Measurements from ENCODE around the gene KPNA6. TPM values are rescaled to one million over a fixed set of nuclear protein-coding genes. Genes with fewer than 3 reads are reported as not detected.

Gene KPNA6
- total RNA-seq, 2 experiments from 2014 or later: 59.6 to 82.8 TPM

- Mint-ChIP-seq H3K36me3 (peaks cover 21% of the 10 kb centered on the region), H3K4me3 (peak overlapping the region; percentile 87), H3K9me3 (ENCODE audit: low read depth) (no peaks in the 10 kb centered on the region), H3K27ac (peak overlapping the region; percentile 94), H3K4me1 (peaks cover 62% of the 10 kb centered on the region), H3K27me3 (no peaks in the 10 kb centered on the region)
- DNase-seq: peak; percentile 94
- ATAC-seq: peak; percentile 69
- CTCF ChIA-PET: interaction anchor here (1.0 to 3.9 kb wide), 14 partner anchors 12 to 198 kb away, joined by 3 to 18 read pairs (median 4); partner anchors contain the start of genes BSDC1, KPNA6, LCK and TXLNA
Measured at GRCh38 chr1:32201011-32201855, 93.4 kb downstream of the KPNA6 start.

- CTCF ChIA-PET: interaction anchor here (0.6 to 4.2 kb wide), 6 partner anchors 11 to 225 kb away, joined by 3 to 39 read pairs (median 4); partner anchors contain the start of genes EIF3I and TMEM234
- Mint-ChIP-seq H3K4me3 (peak overlapping the region; percentile 90), H3K36me3 (peaks cover 2% of the 10 kb centered on the region), H3K4me1 (peaks cover 37% of the 10 kb centered on the region), H3K27me3 (no peaks in the 10 kb centered on the region), H3K9me3 (ENCODE audit: low read depth) (no peaks in the 10 kb centered on the region), H3K27ac (no peak overlapping the region)
- DNase-seq (no peak), ATAC-seq (no peak)
Measured at GRCh38 chr1:32204943-32205361, 97.1 kb downstream of the KPNA6 start.

- H3K4me3 Mint-ChIP-seq: peak within 1 kb of the TSS; percentile 90
- peak; percentile 89 for DNase-seq
- no peaks in the 10 kb centered on the region for H3K9me3 Mint-ChIP-seq (ENCODE audit: low read depth)
- H3K27me3 Mint-ChIP-seq: no peaks in the 10 kb centered on the region
- H3K4me1 Mint-ChIP-seq: peaks cover 32% of the 10 kb centered on the region
- peak; percentile 82 for ATAC-seq
- CTCF ChIA-PET: interaction anchor here (0.6 to 4.2 kb wide), 9 partner anchors 9 to 226 kb away, joined by 3 to 39 read pairs (median 4); partner anchors contain the start of genes EIF3I, MARCKSL1 and TMEM234
- H3K27ac Mint-ChIP-seq: peak within 1 kb of the TSS; percentile 87
- peaks cover 2% of the 10 kb centered on the region for H3K36me3 Mint-ChIP-seq
Measured at GRCh38 chr1:32205401-32206370, 97.8 kb downstream of the KPNA6 start, which contains the start of gene IQCC. Gene IQCC, plus strand, starts transcription at chr1:32205671. Its CDS starts 11 bp downstream, at chr1:32205682.

GRCh38 chr1:32208469-32208868 is 100.6 kb downstream of the KPNA6 start:
- Mint-ChIP-seq H3K4me1 (peaks cover 15% of the 10 kb centered on the region), H3K27ac (no peak overlapping the region), H3K36me3 (no peaks in the 10 kb centered on the region), H3K4me3 (no peak overlapping the region), H3K9me3 (ENCODE audit: low read depth) (no peaks in the 10 kb centered on the region), H3K27me3 (no peaks in the 10 kb centered on the region)
- ATAC-seq (no peak), DNase-seq (no peak)
- CTCF ChIA-PET: interaction anchor here (1.6 kb wide), 1 partner anchor 205 kb away, joined by 3 read pairs; no protein-coding TSS in a partner anchor

GRCh38 chr1:32208891-32209328 is 101.1 kb downstream of the KPNA6 start, which contains the start of gene DCDC2B:
Gene DCDC2B, plus strand, starts transcription at chr1:32209089. Its CDS starts 5 bp downstream, at chr1:32209094.
- no peak for ATAC-seq
- CTCF ChIA-PET: interaction anchor here (1.0 to 1.6 kb wide), 2 partner anchors 142 to 204 kb away, joined by 3 read pairs; no protein-coding TSS in a partner anchor
- Mint-ChIP-seq H3K4me3 (no peak within 1 kb of the TSS), H3K27me3 (no peaks in the 10 kb centered on the region), H3K36me3 (no peaks in the 10 kb centered on the region), H3K4me1 (peaks cover 12% of the 10 kb centered on the region), H3K9me3 (ENCODE audit: low read depth) (no peaks in the 10 kb centered on the region), H3K27ac (no peak within 1 kb of the TSS)
- no peak for DNase-seq

GRCh38 chr1:32215629-32216480 is 108.0 kb downstream of the KPNA6 start:
- peaks cover 10% of the 10 kb centered on the region for H3K4me1 Mint-ChIP-seq
- peak overlapping the region; percentile 51 for H3K27ac Mint-ChIP-seq
- H3K27me3 Mint-ChIP-seq: no peaks in the 10 kb centered on the region
- peak; percentile 92 for ATAC-seq
- CTCF ChIA-PET: interaction anchor here (0.6 to 4.4 kb wide), 40 partner anchors 8 to 217 kb away, joined by 3 to 99 read pairs (median 5); partner anchors contain the start of genes BSDC1, CCDC28B, FAM167B and HDAC1
- H3K4me3 Mint-ChIP-seq: no peak overlapping the region
- DNase-seq: peak; percentile 71
- no peaks in the 10 kb centered on the region for H3K9me3 Mint-ChIP-seq (ENCODE audit: low read depth)
- H3K36me3 Mint-ChIP-seq: no peaks in the 10 kb centered on the region

- Mint-ChIP-seq H3K4me3 (no peak overlapping the region), H3K27me3 (no peaks in the 10 kb centered on the region), H3K9me3 (ENCODE audit: low read depth) (no peaks in the 10 kb centered on the region), H3K27ac (peak overlapping the region; percentile 51), H3K4me1 (peaks cover 17% of the 10 kb centered on the region), H3K36me3 (no peaks in the 10 kb centered on the region)
- no peak for ATAC-seq
- CTCF ChIA-PET: interaction anchor here (0.8 to 4.4 kb wide), 24 partner anchors 7 to 218 kb away, joined by 3 to 99 read pairs (median 8); partner anchors contain the start of genes CCDC28B, FAM167B, HDAC1 and IQCC
- no peak for DNase-seq
Measured at GRCh38 chr1:32216566-32216965, 108.7 kb downstream of the KPNA6 start.

- no peak overlapping the region for H3K27ac Mint-ChIP-seq
- peaks cover 2% of the 10 kb centered on the region for H3K36me3 Mint-ChIP-seq
- no peak for ATAC-seq
- CTCF ChIA-PET: interaction anchor here (0.7 to 2.1 kb wide), 4 partner anchors 9 to 40 kb away, joined by 3 to 8 read pairs (median 3); no protein-coding TSS in a partner anchor
- DNase-seq: no peak
- peaks cover 32% of the 10 kb centered on the region for H3K4me1 Mint-ChIP-seq
- no peaks in the 10 kb centered on the region for H3K27me3 Mint-ChIP-seq
- H3K4me3 Mint-ChIP-seq: no peak overlapping the region
- H3K9me3 Mint-ChIP-seq (ENCODE audit: low read depth): no peaks in the 10 kb centered on the region
Measured at GRCh38 chr1:32219022-32219421, 111.2 kb downstream of the KPNA6 start.

- H3K4me3 Mint-ChIP-seq: peak overlapping the region; percentile 97
- CTCF ChIA-PET: interaction anchor here (0.9 to 1.8 kb wide), 4 partner anchors 15 to 70 kb away, joined by 3 to 5 read pairs (median 3); partner anchors contain the start of gene IQCC
- peaks cover 36% of the 10 kb centered on the region for H3K4me1 Mint-ChIP-seq
- peaks cover 12% of the 10 kb centered on the region for H3K36me3 Mint-ChIP-seq
- H3K27ac Mint-ChIP-seq: peak overlapping the region; percentile 97
- ATAC-seq: no peak
- H3K9me3 Mint-ChIP-seq (ENCODE audit: low read depth): no peaks in the 10 kb centered on the region
- H3K27me3 Mint-ChIP-seq: no peaks in the 10 kb centered on the region
- no peak for DNase-seq
Measured at GRCh38 chr1:32220746-32221580, 113.1 kb downstream of the KPNA6 start.

- CTCF ChIA-PET: interaction anchor here (1.8 kb wide), 1 partner anchor 16 kb away, joined by 5 read pairs; the partner anchor contains the start of gene IQCC
- no peaks in the 10 kb centered on the region for H3K27me3 Mint-ChIP-seq
- DNase-seq (no peak), ATAC-seq (no peak)
- peak overlapping the region; percentile 97 for H3K27ac Mint-ChIP-seq
- peak overlapping the region; percentile 97 for H3K4me3 Mint-ChIP-seq
- peaks cover 33% of the 10 kb centered on the region for H3K4me1 Mint-ChIP-seq
- no peaks in the 10 kb centered on the region for H3K9me3 Mint-ChIP-seq (ENCODE audit: low read depth)
- peaks cover 16% of the 10 kb centered on the region for H3K36me3 Mint-ChIP-seq
Measured at GRCh38 chr1:32221581-32221979, 113.7 kb downstream of the KPNA6 start.

Measured in activated CD8-positive, alpha-beta memory T cell treated with anti-CD3 and anti-CD28 coated beads, Interleukin-2, amount 10 ng/mL, durations not matched to agents 7 days and 5 days (primary cell).